Kidney (tissue), 14 donors: ENCODE data around the gene SMIM23. TPM values are rescaled to one million over a fixed set of nuclear protein-coding genes. Genes with fewer than 3 reads are reported as not detected.

Experiments
- DNase-seq, 5 donors: peaks; one replicate each; pipeline ENCODE4 v3.0.0-alpha.2; 2013 to 2020
- FAIRE-seq: peaks from 2 replicates; lab custom pipeline; 2012; peaks lifted over from hg19 to GRCh38; lab: Jason Lieb, UNC
- H3K27ac ChIP-seq, 2 donors: one replicate each; pipeline ENCODE4 v1.7.0; 2013; ENCODE audit warnings: low read depth in 2 of 2, low read length in 2 of 2, inconsistent platforms in 1 of 2
- H3K27me3 ChIP-seq: one replicate; pipeline ENCODE4 v1.7.1; 2013; ENCODE audit warnings: low read length, inconsistent platforms; ENCODE audit not compliant: control insufficient read depth, insufficient read depth
- H3K36me3 ChIP-seq, 3 donors: one replicate each; pipeline versions ENCODE4 v1.7.0 to v1.7.1; 2013; ENCODE audit warnings: low read length in 3 of 3, control low read depth in 1 of 3, inconsistent platforms in 1 of 3; ENCODE audit not compliant: insufficient read depth in 3 of 3, control insufficient read depth in 2 of 3
- H3K4me1 ChIP-seq, 3 donors: one replicate each; pipeline versions ENCODE4 v1.7.0 to v1.7.1; 2013; ENCODE audit warnings: low read length in 3 of 3, inconsistent platforms in 1 of 3, low read depth in 1 of 3; ENCODE audit not compliant: control insufficient read depth in 2 of 3, insufficient read depth in 2 of 3
- H3K4me3 ChIP-seq, 3 donors: one replicate each; pipeline versions ENCODE4 v1.7.0 to v1.8.1; 2013; ENCODE audit warnings: low read length in 3 of 3, control low read depth in 1 of 3, inconsistent platforms in 1 of 3
- H3K9ac ChIP-seq, 3 donors: one replicate each; pipeline versions ENCODE4 v1.7.0 to v1.7.1; 2013; ENCODE audit warnings: low read length in 3 of 3, control low read depth in 1 of 3, inconsistent platforms in 1 of 3
- H3K9me3 ChIP-seq, 3 donors: one replicate each; pipeline versions ENCODE4 v1.7.0 to v1.7.1; 2013; ENCODE audit warnings: low read length in 3 of 3, control low read depth in 1 of 3, inconsistent platforms in 1 of 3; ENCODE audit not compliant: control insufficient read depth in 2 of 3, insufficient read depth in 1 of 3
- CTCF ChIP-seq: IDR thresholded peaks from 3 replicates; pipeline ENCODE4 v1.5.1; 2012; ENCODE audit warnings: mild to moderate bottlenecking, moderate library complexity, borderline replicate concordance; ENCODE audit not compliant: insufficient read depth; ENCODE audit errors: extremely low read depth
- intact Hi-C: fragments of 100-400 bp; cut with DNase I; formaldehyde crosslinking; loops from one replicate; pipeline ENCODE4 v1.11.1; 2022
- polyA plus RNA-seq: library from polyadenylated mRNA; stranded (reverse); fragments of 350-450 nt; fragmentation: Illumina TruSeq; extraction: RNeasy Lipid Tissue Mini Kit (QIAGEN cat#74804); gene quantifications from one replicate; pipeline ENCODE4 v1.2.3, GENCODE V29; 2014; ENCODE audit warnings: low read depth, low replicate concordance; ENCODE audit not compliant: insufficient read depth
- total RNA-seq: library from RNA; stranded (reverse); fragmentation: NEBNext Ultra II Directional; extraction: Animal tissue kit (Norgen Biotek cat#: 25700); gene quantifications from one replicate; pipeline ENCODE4 v1.2.1, GENCODE V29; 2021
- donor health status: control.
- donor health status: control.
- donor health status: control.
- donor health status: control.
- donor health status: control.
- donor health status: DM: yes; HTN: yes; CAD: no.
- donor health status: Normal renal cell carcinoma (clear cell type).

The SMIM23 gene
- total and polyA plus RNA-seq, 2 donors from 2014 or later: not detected

- intact Hi-C loops: no loop called here
- no peak for TF ChIP-seq CTCF
- no peak for FAIRE-seq
Observed at GRCh38 chr5:171757853-171758535, 27.6 kb upstream of the SMIM23 start.

GRCh38 chr5:171759777-171760176 lies 25.8 kb upstream of the SMIM23 start:
- H3K36me3 ChIP-seq: no peaks in the 10 kb centered on the region
- DNase-seq (no peak), FAIRE-seq (no peak)
- no peaks in the 10 kb centered on the region for H3K27me3 ChIP-seq
- no peak overlapping the region for H3K9ac ChIP-seq
- no peaks in the 10 kb centered on the region for H3K9me3 ChIP-seq
- H3K27ac ChIP-seq: no peak overlapping the region
- intact Hi-C loops: no loop called here
- no peak overlapping the region for H3K4me3 ChIP-seq
- H3K4me1 ChIP-seq: no peaks in the 10 kb centered on the region
- no peak for TF ChIP-seq CTCF

More at GRCh38 chr5:171757853-171758535, 27.6 kb upstream of the SMIM23 start:
- DNase-seq: no peak
- no peak overlapping the region for H3K27ac ChIP-seq
- no peaks in the 10 kb centered on the region for H3K4me1 ChIP-seq
- no peak overlapping the region for H3K9ac ChIP-seq
- no peak overlapping the region for H3K4me3 ChIP-seq
- no peaks in the 10 kb centered on the region for H3K9me3 ChIP-seq
- no peaks in the 10 kb centered on the region for H3K27me3 ChIP-seq
- no peaks in the 10 kb centered on the region for H3K36me3 ChIP-seq

- TF ChIP-seq CTCF: no peak
- Histone ChIP-seq H3K9me3 (no peaks in the 10 kb centered on the region), H3K36me3 (no peaks in the 10 kb centered on the region), H3K4me1 (no peaks in the 10 kb centered on the region), H3K9ac (no peak overlapping the region), H3K27me3 (no peaks in the 10 kb centered on the region), H3K4me3 (no peak overlapping the region), H3K27ac (no peak overlapping the region)
- intact Hi-C loops: no loop called here
- DNase-seq (no peak), FAIRE-seq (no peak)
Observed at GRCh38 chr5:171762021-171762608, 23.5 kb upstream of the SMIM23 start.

- Histone ChIP-seq H3K9me3 (no peaks in the 10 kb centered on the region), H3K4me3 (no peak overlapping the region), H3K27me3 (no peaks in the 10 kb centered on the region), H3K27ac (no peak overlapping the region), H3K9ac (no peak overlapping the region), H3K36me3 (no peaks in the 10 kb centered on the region), H3K4me1 (no peaks in the 10 kb centered on the region)
- intact Hi-C loops: no loop called here
- TF ChIP-seq CTCF: no peak
- FAIRE-seq (no peak), DNase-seq (no peak)
Observed at GRCh38 chr5:171762903-171763302, 22.7 kb upstream of the SMIM23 start.
